Urinary bladder (tissue), 4 donors: ENCODE data around the gene FAHD2B. TPM values are rescaled to one million over a fixed set of nuclear protein-coding genes. Genes with fewer than 3 reads are reported as not detected.
"Not testable (repeated sequence)": the region's sequence is repeated elsewhere in the genome, so short reads cannot be mapped to it uniquely, and the experiment has no call there.

Experiments used
- DNase-seq: peaks from one replicate; pipeline ENCODE4 v3.0.0-alpha.2; 2015; ENCODE audit errors: extremely low spot score
- H3K27ac ChIP-seq: one replicate; pipeline ENCODE4 v1.5.1; 2013; ENCODE audit warnings: low read depth, mild to moderate bottlenecking, moderate library complexity
- H3K36me3 ChIP-seq: one replicate; pipeline ENCODE4 v1.6.1; 2013; ENCODE audit warnings: mild to moderate bottlenecking, moderate library complexity; ENCODE audit not compliant: insufficient read depth
- H3K4me1 ChIP-seq: one replicate; pipeline ENCODE4 v1.6.1; 2013; ENCODE audit warnings: mild to moderate bottlenecking, moderate library complexity; ENCODE audit not compliant: insufficient read depth
- H3K4me3 ChIP-seq: one replicate; pipeline ENCODE4 v1.5.1; 2013; ENCODE audit warnings: low read depth, low read length
- WGBS: extraction: QIAGEN DNeasy Blood & Tissue Kit; methylation state at CpG from one replicate; pipeline ENCODE4 v1.1.7; 2013; 5-methylcytosine and 5-hydroxymethylcytosine counted together
- polyA plus RNA-seq: library from polyadenylated mRNA; stranded (reverse); fragments of 200-250 nt; gene quantifications from one replicate; pipeline ENCODE4 v1.2.3, GENCODE V29; 2013
- total RNA-seq: library from RNA; depleted of rRNA; stranded (reverse); fragments of >200 nt; gene quantifications from one replicate; pipeline ENCODE4 v1.2.3, GENCODE V29; 2014
- donor health status: healthy with polysubstance abuse.
- donor health status: healthy.

The FAHD2B gene
- total and polyA plus RNA-seq, 2 donors = 8.8 to 22.9 TPM

- not testable (repeated sequence) for H3K27ac ChIP-seq, H3K4me3 ChIP-seq, DNase-seq, H3K4me1 ChIP-seq, H3K36me3 ChIP-seq
- WGBS = 89% methylated on average over 1 of the region's 1 CpG
Measured at GRCh38 chr2:97088706-97089105, 6.0 kb downstream of the FAHD2B start.

DNA sequence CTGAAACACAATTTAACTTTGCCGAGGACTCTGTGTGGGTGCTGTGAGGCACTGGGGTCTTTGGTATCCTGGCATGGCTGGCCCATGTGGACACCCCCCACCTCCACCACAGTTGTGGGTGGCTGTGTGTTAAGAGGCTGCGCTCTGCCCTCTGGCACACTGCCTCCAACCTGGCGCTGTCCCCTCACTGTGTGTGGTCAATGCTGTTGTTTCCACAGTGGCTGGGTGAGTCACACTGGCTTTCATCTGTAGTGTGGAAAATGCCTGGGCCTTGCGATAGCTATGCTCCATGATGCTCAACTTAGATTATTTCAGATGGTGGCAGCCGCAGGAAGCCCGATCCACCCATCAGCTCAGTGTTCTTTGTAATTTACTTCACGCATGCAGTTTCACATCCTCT, 9.6 kb downstream of the FAHD2B start:
- WGBS = 96% methylated on average over 2 of the region's 7 CpGs
- DNase-seq, H3K4me3 ChIP-seq, H3K36me3 ChIP-seq, H3K4me1 ChIP-seq, H3K27ac ChIP-seq: not testable (repeated sequence)

DNA sequence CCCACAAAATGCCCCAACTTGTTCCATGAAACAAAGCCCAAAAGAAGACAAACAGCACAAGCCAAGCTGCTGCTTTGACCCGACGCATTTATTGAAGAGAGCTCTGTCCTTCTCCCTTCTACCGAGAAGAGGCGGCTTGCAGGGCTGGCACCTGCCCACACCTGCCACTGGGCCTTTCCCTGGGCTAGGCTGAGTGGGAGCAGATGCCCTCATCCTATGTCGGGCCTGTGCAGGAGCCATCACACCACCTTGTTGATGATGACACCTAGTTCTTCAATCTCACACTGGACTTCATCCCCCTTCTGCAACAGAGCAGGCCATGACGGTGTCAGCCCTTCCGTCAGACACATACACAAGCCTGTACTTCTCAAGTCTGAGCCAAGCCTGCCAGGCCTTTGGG, 11.2 kb downstream of the FAHD2B start:
- 93% methylated on average over 7 of the region's 7 CpGs for WGBS
- H3K4me1 ChIP-seq = not testable (repeated sequence)

DNA sequence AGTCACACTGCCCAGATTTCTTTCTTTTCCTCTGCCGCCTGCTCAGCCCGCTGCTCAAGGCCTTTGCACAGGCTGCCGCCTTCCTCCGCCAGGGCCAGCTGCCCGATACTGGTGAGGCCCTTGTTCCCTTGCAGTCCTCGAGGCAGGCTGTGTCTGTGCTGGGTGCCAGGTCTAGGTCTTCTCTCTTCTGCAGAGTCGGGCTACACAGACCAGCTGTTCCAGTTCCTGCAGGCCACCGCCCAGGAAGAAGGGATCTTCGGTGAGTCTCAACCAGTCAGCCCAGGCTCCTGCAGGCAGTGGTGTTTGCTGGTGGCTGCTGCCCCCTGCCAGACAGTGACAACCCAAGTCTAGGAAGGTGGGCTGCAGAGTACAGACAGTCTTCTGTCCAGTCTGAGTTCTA, 12.5 kb downstream of the FAHD2B start:
- WGBS = 26% methylated on average over 4 of the region's 9 CpGs
- not testable (repeated sequence) for DNase-seq, H3K4me3 ChIP-seq, H3K4me1 ChIP-seq, H3K36me3 ChIP-seq, H3K27ac ChIP-seq

More for the DNA sequence above, 11.2 kb downstream of the FAHD2B start:
- not testable (repeated sequence) for DNase-seq, H3K4me3 ChIP-seq, H3K27ac ChIP-seq, H3K36me3 ChIP-seq

DNA sequence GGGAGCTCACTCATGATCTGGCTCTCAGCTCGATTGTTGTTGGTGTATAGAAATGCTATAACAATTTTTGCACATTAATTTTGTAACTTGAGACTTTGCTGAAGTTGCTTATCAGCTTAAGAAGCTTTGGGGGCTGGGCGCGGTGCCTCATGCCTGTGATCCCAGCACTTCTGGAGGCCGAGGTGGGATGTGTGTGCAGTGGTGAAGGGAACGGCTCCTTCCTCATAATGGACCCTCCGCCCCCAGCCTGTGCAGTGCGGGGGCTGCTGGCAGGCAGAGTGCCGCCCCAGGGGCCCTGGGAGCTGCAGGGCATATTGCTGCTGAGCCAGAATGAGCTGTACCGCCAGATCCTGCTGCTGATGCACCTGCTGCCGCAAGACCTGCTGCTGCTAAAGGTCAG, 13.8 kb downstream of the FAHD2B start:
- 78% methylated on average over 8 of the region's 10 CpGs for WGBS
- not testable (repeated sequence) for H3K4me1 ChIP-seq, DNase-seq, H3K4me3 ChIP-seq, H3K27ac ChIP-seq, H3K36me3 ChIP-seq

- H3K4me3 ChIP-seq, H3K36me3 ChIP-seq, H3K4me1 ChIP-seq, DNase-seq, H3K27ac ChIP-seq: not testable (repeated sequence)
- 79% methylated on average over 8 of the region's 8 CpGs for WGBS
Measured at GRCh38 chr2:97077213-97077612, 17.5 kb downstream of the FAHD2B start.

- H3K36me3 ChIP-seq, H3K4me1 ChIP-seq, H3K27ac ChIP-seq, H3K4me3 ChIP-seq, DNase-seq: not testable (repeated sequence)
- WGBS = 52% methylated on average over 3 of the region's 3 CpGs
Measured at GRCh38 chr2:97070915-97071314, 23.8 kb downstream of the FAHD2B start.

DNA sequence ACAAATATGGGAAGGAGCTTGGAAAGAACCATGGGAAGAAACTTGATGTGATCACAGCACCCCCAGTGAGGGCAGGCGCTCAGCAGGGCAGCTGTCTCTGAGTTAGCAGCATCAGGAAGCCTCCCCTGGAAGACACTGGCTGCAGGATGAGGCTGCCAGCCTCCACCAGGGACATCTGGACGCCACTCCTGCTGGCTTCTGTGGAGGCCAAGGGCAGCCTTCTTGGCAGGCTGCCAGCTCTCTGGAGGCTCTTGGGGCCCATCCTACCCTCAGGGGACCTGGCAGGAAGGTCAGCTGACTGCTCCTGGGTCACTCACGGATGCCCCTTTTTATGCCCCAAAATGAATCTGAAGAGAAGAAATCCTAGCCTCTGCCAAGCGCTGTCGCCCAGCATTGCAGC, 26.0 kb downstream of the FAHD2B start:
- DNase-seq, H3K27ac ChIP-seq, H3K4me1 ChIP-seq, H3K36me3 ChIP-seq, H3K4me3 ChIP-seq: not testable (repeated sequence)
- WGBS = 59% methylated on average over 4 of the region's 5 CpGs

DNA sequence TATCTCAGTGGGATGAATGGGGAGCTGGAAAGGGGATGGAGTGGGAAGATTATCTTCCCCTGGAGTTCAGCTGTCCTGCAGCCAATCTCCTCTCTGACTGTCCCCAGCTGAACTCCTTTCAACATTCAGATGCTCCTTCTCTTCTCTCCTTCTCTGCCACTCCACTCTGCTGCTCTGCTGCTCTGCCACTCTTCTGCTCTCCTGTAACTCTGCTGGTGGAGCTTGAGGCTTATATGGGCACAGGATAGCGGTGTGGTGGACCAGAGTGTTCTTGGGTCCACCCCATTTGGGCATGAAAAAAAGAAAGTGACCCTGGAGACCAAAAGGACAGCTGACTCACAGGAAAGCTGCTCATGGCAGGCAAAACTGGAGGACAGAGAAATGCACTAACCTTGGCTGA, 26.6 kb downstream of the FAHD2B start:
- 83% methylated on average over 1 of the region's 1 CpG for WGBS
- Histone ChIP-seq H3K4me1 (no peaks in the 10 kb centered on the region), H3K27ac (no peak overlapping the region), H3K36me3 (no peaks in the 10 kb centered on the region), H3K4me3 (no peak overlapping the region)
- no peak for DNase-seq

GRCh38 chr2:97067279-97068004, 27.2 kb downstream of the FAHD2B start:
- no peak for DNase-seq
- 78% methylated on average over 5 of the region's 5 CpGs for WGBS

DNA sequence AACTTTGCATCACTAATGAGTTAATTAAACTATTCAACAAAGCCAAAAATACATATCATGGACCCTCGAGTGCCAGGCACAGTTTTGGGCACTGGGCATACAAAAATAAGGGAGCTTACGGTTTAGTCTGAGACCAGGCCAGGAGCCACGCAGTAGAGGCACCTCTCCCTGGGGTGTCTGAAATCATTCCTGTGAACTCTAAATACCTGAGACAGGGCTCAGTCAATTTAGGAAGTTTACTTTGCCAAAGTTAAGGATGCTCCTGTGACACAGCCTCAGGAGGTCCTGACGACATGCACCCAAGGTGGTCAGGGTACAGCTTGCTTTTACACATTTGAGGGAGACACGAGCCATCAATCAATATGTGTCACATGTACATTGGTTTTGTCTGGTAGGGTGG, 28.7 kb downstream of the FAHD2B start:
- not testable (repeated sequence) for H3K27ac ChIP-seq, H3K4me3 ChIP-seq, H3K4me1 ChIP-seq, DNase-seq, H3K36me3 ChIP-seq
- WGBS = 71% methylated on average over 5 of the region's 5 CpGs

More at GRCh38 chr2:97067279-97068004, 27.2 kb downstream of the FAHD2B start:
- no peaks in the 10 kb centered on the region for H3K4me1 ChIP-seq
- H3K4me3 ChIP-seq = no peak overlapping the region
- H3K27ac ChIP-seq = no peak overlapping the region
- no peaks in the 10 kb centered on the region for H3K36me3 ChIP-seq

DNA sequence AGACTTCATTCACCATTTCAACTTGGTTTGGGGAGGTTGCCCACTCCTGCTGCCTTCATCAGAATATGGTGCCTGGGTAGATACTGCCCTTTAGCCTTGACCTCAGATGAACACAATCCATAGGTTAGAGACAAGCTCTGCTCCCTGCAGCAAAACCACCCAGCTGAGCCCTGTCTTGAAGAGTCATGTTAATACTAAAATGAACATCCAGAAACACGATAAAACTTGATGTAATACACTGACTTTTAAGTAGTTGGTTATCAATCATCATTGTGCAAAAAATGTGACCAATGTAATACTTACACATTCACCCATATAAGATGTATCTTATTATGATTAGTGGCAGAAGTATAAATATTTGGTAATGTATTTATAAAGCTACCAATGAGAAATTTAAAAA, 32.7 kb downstream of the FAHD2B start:
- H3K27ac ChIP-seq = not testable (repeated sequence)
- WGBS = 84% methylated on average over 1 of the region's 1 CpG

GRCh38 chr2:97059782-97060181, 34.9 kb downstream of the FAHD2B start:
- not testable (repeated sequence) for H3K4me3 ChIP-seq, H3K27ac ChIP-seq, H3K4me1 ChIP-seq, DNase-seq, H3K36me3 ChIP-seq
- 48% methylated on average over 7 of the region's 7 CpGs for WGBS

More for the DNA sequence above, 32.7 kb downstream of the FAHD2B start:
- not testable (repeated sequence) for H3K4me1 ChIP-seq, DNase-seq, H3K4me3 ChIP-seq, H3K36me3 ChIP-seq

- H3K4me1 ChIP-seq, H3K4me3 ChIP-seq, H3K36me3 ChIP-seq, DNase-seq, H3K27ac ChIP-seq: not testable (repeated sequence)
- 77% methylated on average over 3 of the region's 3 CpGs for WGBS
Measured at GRCh38 chr2:97056150-97056549, 38.5 kb downstream of the FAHD2B start.

DNA sequence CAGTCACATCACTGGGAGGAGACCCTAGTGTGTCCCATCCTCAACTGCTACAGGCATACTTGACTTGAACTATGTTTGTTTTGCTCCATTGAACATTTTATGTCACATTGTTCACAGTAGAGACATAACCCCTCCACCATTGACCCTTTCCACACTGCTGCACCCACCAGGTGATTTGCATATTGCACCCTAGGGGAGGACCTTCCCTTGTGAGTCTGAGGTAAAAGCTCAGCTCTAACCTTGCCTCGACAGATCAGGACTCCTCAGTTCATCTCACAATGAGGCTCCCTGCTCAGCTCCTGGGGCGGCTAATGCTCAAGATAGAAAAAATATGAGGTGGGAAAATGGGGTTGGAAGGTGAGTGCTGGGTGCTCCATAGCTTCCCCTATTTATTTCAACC, 44.6 kb downstream of the FAHD2B start:
- H3K4me1 ChIP-seq, DNase-seq, H3K36me3 ChIP-seq, H3K27ac ChIP-seq, H3K4me3 ChIP-seq: not testable (repeated sequence)
- 66% methylated on average over 2 of the region's 2 CpGs for WGBS
